K562 (cell line): Measurements from ENCODE around the gene ERVFRD-1. TPM values are rescaled to one million over a fixed set of nuclear protein-coding genes. Genes with fewer than 3 reads are reported as not detected.

ENCODE experiments used
- ATAC-seq: fragments of 200-7000 bp; cut with Tn5 transposase; 3 replicates; pipeline ENCODE4 v1.9.1; 2020; ENCODE audit warnings: moderate library complexity
- BruUV-seq: library from RNA; stranded (reverse); fragments of 400-500 nt; replicated peaks from 2 replicates; lab custom pipeline; 2021; lab: Mats Ljungman, UMichigan
- CTCF ChIA-PET: fragments of 300-600 bp; formaldehyde crosslinking; extraction: SDS; loops from one replicate; lab custom pipeline; 2021; ENCODE audit warnings: low intra/inter-chr PET ratio; lab: Yijun Ruan, JAX
- POLR2A ChIA-PET: fragments of 300-600, 350-650 bp; sonication (Branson Sonifier 250); formaldehyde crosslinking; extraction: SDS; loops from one replicate; lab custom pipeline; 2021; ENCODE audit warnings: antibody characterized with exemption, inconsistent platforms; lab: Yijun Ruan, JAX
- DNase-seq, 4 experiments: peaks; one replicate each; pipeline versions ENCODE4 v3.0.0 to v3.0.0-alpha.2; 2011 to 2018; ENCODE audit warnings: low spot score in 3 of 4, mixed read lengths in 3 of 4; ENCODE audit errors: extremely low read depth in 1 of 4
- FAIRE-seq: peaks from 2 replicates; lab custom pipeline; 2011; peaks lifted over from hg19 to GRCh38; lab: Jason Lieb, UNC
- H2AFZ ChIP-seq: 2 replicates; pipeline ENCODE4 v1.6.0; 2011; ENCODE audit warnings: low read depth, low read length, control low read depth, inconsistent platforms
- H3K27ac ChIP-seq: fragments of 200-600 bp; 3 replicates; pipeline ENCODE4 v1.8.0; 2011; ENCODE audit warnings: low read depth, mild to moderate bottlenecking, control low read depth, inconsistent platforms, low read length, moderate library complexity, mixed read lengths; ENCODE audit errors: extremely low read depth
- H3K27me3 ChIP-seq, 2 experiments: fragments of 300-600 bp in 1 of 2; 2 replicates in 1 of 2; 3 replicates in 1 of 2; pipeline versions ENCODE4 v1.6.0 to v1.8.0; 2011; ENCODE audit warnings: inconsistent platforms in 2 of 2, low read length in 2 of 2, mild to moderate bottlenecking in 1 of 2, mixed read lengths in 1 of 2, moderate library complexity in 1 of 2; ENCODE audit not compliant: control insufficient read depth in 2 of 2, insufficient read depth in 2 of 2
- H3K36me3 ChIP-seq: fragments of 300-600 bp; 3 replicates; pipeline ENCODE4 v1.8.0; 2011; ENCODE audit warnings: mild to moderate bottlenecking, low read length, inconsistent platforms; ENCODE audit not compliant: control insufficient read depth, insufficient read depth
- H3K4me1 ChIP-seq, 2 experiments: fragments of 200-600 bp in 1 of 2; replicated peaks in 1 of 2; 2 replicates in 1 of 2; 3 replicates in 1 of 2; pipeline versions ENCODE4 v1.5.1 to v1.8.0; 2011; ENCODE audit warnings: inconsistent platforms in 2 of 2, low read length in 2 of 2, mild to moderate bottlenecking in 1 of 2, mixed read lengths in 1 of 2, moderate library complexity in 1 of 2; ENCODE audit not compliant: control insufficient read depth in 2 of 2, insufficient read depth in 2 of 2
- H3K4me2 ChIP-seq: 2 replicates; pipeline ENCODE4 v1.6.1; 2011; ENCODE audit warnings: low read length, control low read depth, inconsistent platforms, mixed read lengths; ENCODE audit not compliant: insufficient read depth
- H3K4me3 ChIP-seq: fragments of 200-600 bp; sonication (generic), shearing (Covaris generic); 2 replicates; pipeline ENCODE4 v1.5.1; 2016; ENCODE audit warnings: control low read depth, inconsistent platforms
- H3K79me2 ChIP-seq: fragments of 200-600 bp; 3 replicates; pipeline ENCODE4 v1.8.0; 2011; ENCODE audit warnings: low read length, inconsistent platforms; ENCODE audit not compliant: control insufficient read depth, insufficient read depth
- H3K9ac ChIP-seq, 2 experiments: 2 replicates each; pipeline versions ENCODE4 v1.6.0 to v1.6.1; 2011; ENCODE audit warnings: low read depth in 2 of 2, low read length in 2 of 2, control low read depth in 1 of 2, inconsistent platforms in 1 of 2, mild to moderate bottlenecking in 1 of 2, mixed read lengths in 1 of 2; ENCODE audit not compliant: insufficient read depth in 1 of 2
- H3K9me1 ChIP-seq: one replicate; pipeline ENCODE4 v1.6.0; 2011; ENCODE audit warnings: inconsistent platforms, mild to moderate bottlenecking, low read length, moderate library complexity; ENCODE audit not compliant: control insufficient read depth, insufficient read depth
- H3K9me3 ChIP-seq: replicated peaks from 2 replicates; pipeline ENCODE4 v1.5.1; 2011; ENCODE audit warnings: low read depth, low read length, inconsistent platforms; ENCODE audit not compliant: control insufficient read depth, insufficient read depth
- H4K20me1 ChIP-seq: replicated peaks from 2 replicates; pipeline ENCODE4 v1.6.1; 2011; ENCODE audit warnings: low read length, inconsistent platforms, mixed read lengths; ENCODE audit not compliant: control insufficient read depth, insufficient read depth
- BMI1 ChIP-seq: fragments of 150-350 bp; IDR thresholded peaks from 2 replicates; pipeline ENCODE4 v1.6.1; 2014; ENCODE audit warnings: low read length
- CBX8 ChIP-seq: fragments of 200-600 bp; sonication (generic); IDR thresholded peaks from 2 replicates; pipeline ENCODE4 v1.6.1; 2012; ENCODE audit warnings: borderline replicate concordance, mixed run types, low read depth, mild to moderate bottlenecking, moderate library complexity, mixed read lengths, low read length, control low read depth, inconsistent platforms; ENCODE audit not compliant: poor library complexity, severe bottlenecking; ENCODE audit errors: extremely low read depth
- CEBPB ChIP-seq: fragments of 450-650 bp; IDR thresholded peaks from 2 replicates; pipeline ENCODE4 v1.6.1; 2016; ENCODE audit warnings: missing genetic modification characterization, missing compliant biosample characterization
- CREB3 ChIP-seq: fragments of 450-650 bp; conservative IDR thresholded peaks from 2 replicates; pipeline ENCODE4 v1.6.1; 2016; ENCODE audit warnings: missing genetic modification characterization, low read depth, mild to moderate bottlenecking, missing compliant biosample characterization, moderate library complexity
- CREB5 ChIP-seq: fragments of 250-450 bp; sonication (Bioruptor Pico); IDR thresholded peaks from 2 replicates; pipeline ENCODE4 v1.5.0; 2020; ENCODE audit warnings: mild to moderate bottlenecking
- MAFK ChIP-seq: IDR thresholded peaks from 2 replicates; pipeline ENCODE4 v1.6.1; 2011; ENCODE audit warnings: low read length, improper control_type of control experiment
- MIER1 ChIP-seq: fragments of 450-650 bp; IDR thresholded peaks from 2 replicates; pipeline ENCODE4 v1.6.1; 2016; ENCODE audit warnings: antibody characterized with exemption, mild to moderate bottlenecking, low read depth
- PKNOX1 ChIP-seq: fragments of 450-650 bp; IDR thresholded peaks from 2 replicates; pipeline ENCODE4 v1.6.1; 2016
- RFX7 ChIP-seq: fragments of 250-450 bp; sonication (Bioruptor Pico); IDR thresholded peaks from 2 replicates; pipeline ENCODE4 v1.5.1; 2021; ENCODE audit warnings: mild to moderate bottlenecking
- SPI1 ChIP-seq: IDR thresholded peaks from 2 replicates; pipeline ENCODE4 v1.6.1; 2011; ENCODE audit warnings: low read depth, low read length, control low read depth, borderline replicate concordance
- SRF ChIP-seq, 2 experiments: fragments of 250-450, 450-650 bp in 1 of 2; sonication (Bioruptor Pico) in 1 of 2; sonication (generic) in 1 of 2; formaldehyde crosslinking; IDR thresholded peaks; 2 replicates each; pipeline versions ENCODE4 v1.5.0 to v1.5.1; 2020 to 2022; ENCODE audit warnings: mild to moderate bottlenecking in 1 of 2, missing genetic modification reagents in 1 of 2
- TBP ChIP-seq: optimal IDR thresholded peaks from 2 replicates; pipeline ENCODE3; 2011; ENCODE audit warnings: low read depth, low read length, improper control_type of control experiment
- USF1 ChIP-seq: sonication (generic); formaldehyde crosslinking; IDR thresholded peaks from 2 replicates; pipeline ENCODE4 v1.9.0; 2022; ENCODE audit warnings: mild to moderate bottlenecking, missing genetic modification reagents
- ZHX1 ChIP-seq: fragments of 150-350 bp; conservative IDR thresholded peaks from 2 replicates; pipeline ENCODE4 v1.6.1; 2014; ENCODE audit warnings: low read length
- WGBS: fragments of 100-300 bp; shearing (Covaris generic); methylation state at CpG from one replicate; pipeline ENCODE4 v1.1.6; 2016; ENCODE audit warnings: low coverage, mixed read lengths; ENCODE audit not compliant: insufficient coverage; ENCODE audit errors: missing lambda C conversion rate; 5-methylcytosine and 5-hydroxymethylcytosine counted together
- in situ Hi-C: fragments of 300-500 bp; cut with MboI; formaldehyde crosslinking; loops from 4 replicates; pipeline ENCODE4 v1.15.0; 2018; ENCODE audit warnings: inconsistent platforms, mixed read lengths
- intact Hi-C: fragments of 100-400 bp; cut with micrococcal nuclease; formaldehyde crosslinking; loops from 2 replicates; pipeline ENCODE4 v1.14.2; 2022
- polyA plus RNA-seq, 8 experiments: library from polyadenylated mRNA; depleted of rRNA in 4 of 8; stranded (reverse) in 5 of 8; unstranded in 3 of 8; fragments of >200 nt; fragmentation: Nextera tagmentation in 2 of 8; fragmentation: Illumina TruSeq in 1 of 8; extraction: Ambion mirVana in 2 of 8; extraction: Trizol in 1 of 8; gene quantifications; 2 replicates each; pipeline versions ENCODE4 v1.2.1 to v1.2.3, GENCODE V29; 2011 to 2014; ENCODE audit warnings: inconsistent platforms in 1 of 8, missing spikeins in 1 of 8
- total RNA-seq, 7 experiments: library from RNA; depleted of rRNA in 6 of 7; stranded (reverse); fragments of >200 nt in 6 of 7; fragmentation: Illumina TruSeq in 2 of 7; extraction: Trizol in 2 of 7; gene quantifications; 2 replicates each; pipeline versions ENCODE4 v1.2.1 to v1.2.3, GENCODE V29; 2011 to 2021; ENCODE audit warnings: low replicate concordance in 1 of 7

ERVFRD-1 gene
- total and polyA plus RNA-seq, 9 of the 15 experiments (the other 6 are each of a cell fraction or from before 2014, with no cell fraction given): 0.05 to 0.14 (median 0.09) TPM; not detected in 2

GRCh38 chr6:11096109-11096508 is 15.4 kb downstream of the ERVFRD-1 start:
- FAIRE-seq (peak; percentile 85), ATAC-seq (peak; percentile 65), DNase-seq (peak in 2 of 4 experiments; percentile 58 to 78)
- 24% methylated on average over 4 of the region's 4 CpGs for WGBS
- Histone ChIP-seq H3K27ac (peak overlapping the region; percentile 71; the same call in 2 of the 3 replicates), H3K4me2 (peak overlapping the region; percentile 97), H3K36me3 (peaks cover 4% of the 10 kb centered on the region; the same call in 1 of the 3 replicates), H3K4me1 (peaks cover 12 to 15% of the 10 kb centered on the region in 2 experiments), H3K27me3 (no peaks in the 10 kb centered on the region), H3K4me3 (peak overlapping the region; percentile 68; the same call in 1 of the 2 replicates), H3K9me1 (no peaks in the 10 kb centered on the region), H3K9me3 (no peaks in the 10 kb centered on the region), H2AFZ (no peak overlapping the region), H4K20me1 (no peaks in the 10 kb centered on the region), H3K9ac (peak overlapping the region; percentile 23 to 29; a peak in 2 of 4 replicates), H3K79me2 (peaks cover 63% of the 10 kb centered on the region)
- ChIA-PET POLR2A (interaction anchor here (0.6 to 3.2 kb wide), 8 partner anchors 8 to 222 kb away, joined by 3 to 24 read pairs (median 4); no protein-coding TSS in a partner anchor), CTCF (no interaction called here)
- BruUV-seq: no TSS peak
- in situ Hi-C loops: no loop called here
- intact Hi-C loops: loop anchor here (5.0 kb wide), 1 partner anchor 46 kb away; no protein-coding TSS in a partner anchor
- TF ChIP-seq TBP (peak; percentile 20), CREB3 (tag) (no peak), CEBPB (tag) (peak; percentile 96), ZHX1 (no peak), USF1 (CRISPR knock-in tag) (no peak), BMI1 (no peak), SRF (CRISPR knock-in tag; IDR thresholded peaks at IDR 0.05) (peak in 1 of 2 experiments; percentile 66; a peak in 1 of 4 replicates), MAFK (no peak), SPI1 (no peak), CREB5 (CRISPR knock-in tag) (no peak), CBX8 (no peak), MIER1 (peak; percentile 27; the same call in 1 of the 2 replicates), RFX7 (CRISPR knock-in tag) (no peak), PKNOX1 (peak; percentile 53; the same call in 1 of the 2 replicates)
